Measurements from ENCODE around the gene CD244.
"Not testable (repeated sequence)": the region's sequence is repeated elsewhere in the genome, so short reads cannot be mapped to it uniquely, and the experiment has no call there.

The CD244 gene

GRCh38 chr1:160808289-160808688, 54.4 kb downstream of the CD244 start:
- DNase-seq, result no peak

- DNase-seq, result no peak
Measured at GRCh38 chr1:160807738-160808137, 54.9 kb downstream of the CD244 start.

GRCh38 chr1:160807247-160807646, 55.4 kb downstream of the CD244 start:
- no peak for DNase-seq

- no peak for DNase-seq
Measured at GRCh38 chr1:160806784-160807183, 55.9 kb downstream of the CD244 start.

GRCh38 chr1:160806109-160806665, 56.5 kb downstream of the CD244 start:
- no peak for DNase-seq

GRCh38 chr1:160801836-160802580, 60.7 kb downstream of the CD244 start:
- no peak for DNase-seq

- DNase-seq, result no peak
Measured at GRCh38 chr1:160800645-160801408, 61.9 kb downstream of the CD244 start.

- no peak for DNase-seq
Measured at GRCh38 chr1:160800142-160800541, 62.5 kb downstream of the CD244 start.

- DNase-seq, result no peak
Measured at GRCh38 chr1:160799641-160800040, 63.0 kb downstream of the CD244 start.

GRCh38 chr1:160798439-160798838, 64.2 kb downstream of the CD244 start:
- no peak for DNase-seq

- no peak for DNase-seq
Measured at GRCh38 chr1:160797861-160798273, 64.8 kb downstream of the CD244 start.

GRCh38 chr1:160797271-160797709, 65.4 kb downstream of the CD244 start:
- DNase-seq, result no peak

- DNase-seq, result no peak
Measured at GRCh38 chr1:160795951-160796383, 66.7 kb downstream of the CD244 start, which contains the start of gene LY9. TSS of gene LY9 (plus strand) at chr1:160796174. CDS start at chr1:160796188, 14 bp downstream.

- DNase-seq, result no peak
Measured at GRCh38 chr1:160794376-160794775, 68.3 kb downstream of the CD244 start.

- DNase-seq, result no peak
Measured at GRCh38 chr1:160789702-160790611, 72.7 kb downstream of the CD244 start.

- no peak for DNase-seq
Measured at GRCh38 chr1:160789051-160789701, 73.5 kb downstream of the CD244 start.

- not testable (repeated sequence) for DNase-seq
Measured at GRCh38 chr1:160782988-160783765, 79.5 kb downstream of the CD244 start.

- DNase-seq, result no peak
Measured at GRCh38 chr1:160781914-160782689, 80.6 kb downstream of the CD244 start.

- DNase-seq, result no peak
Measured at GRCh38 chr1:160781186-160781766, 81.4 kb downstream of the CD244 start.

- no peak for DNase-seq
Measured at GRCh38 chr1:160780398-160780755, 82.3 kb downstream of the CD244 start.

Data from retina (tissue), 1 donor.